Gastrocnemius medialis (tissue), 4 donors: ENCODE data around the gene CADPS. TPM values are rescaled to one million over a fixed set of nuclear protein-coding genes. Genes with fewer than 3 reads are reported as not detected.

Experiments
- ATAC-seq, 2 donors: fragments of 150-250 bp; one replicate each; pipeline ENCODE4 v1.9.1; 2016
- DNase-seq, 2 donors: peaks; one replicate each; pipeline ENCODE4 v3.0.0-alpha.2; 2019
- H3K27ac ChIP-seq, 4 donors: fragments of 200-600 bp; sonication (generic); 1 replicate in 1 of 4; 2 replicates in 3 of 4; pipeline ENCODE4 v1.5.1; 2016 to 2018; ENCODE audit warnings: mild to moderate bottlenecking in 2 of 4, moderate library complexity in 1 of 4
- H3K27me3 ChIP-seq, 3 donors: fragments of 200-600 bp; sonication (generic) in 2 of 3; 1 replicate in 1 of 3; 2 replicates in 2 of 3; pipeline versions ENCODE4 v1.5.1 to v1.6.0; 2016 to 2019; ENCODE audit warnings: mild to moderate bottlenecking in 1 of 3, moderate library complexity in 1 of 3
- H3K36me3 ChIP-seq, 2 donors: fragments of 200-600 bp; sonication (generic) in 1 of 2; one replicate each; pipeline ENCODE4 v1.5.1; 2017 to 2018
- H3K4me1 ChIP-seq, 2 donors: fragments of 200-600 bp; sonication (generic) in 1 of 2; one replicate each; pipeline ENCODE4 v1.5.1; 2016 to 2017; ENCODE audit warnings: mild to moderate bottlenecking in 2 of 2
- H3K4me3 ChIP-seq, 4 donors: fragments of 200-600 bp; sonication (generic) in 3 of 4; 1 replicate in 1 of 4; 2 replicates in 3 of 4; pipeline ENCODE4 v1.5.1; 2016 to 2019; ENCODE audit warnings: mild to moderate bottlenecking in 2 of 4
- H3K9me3 ChIP-seq, 3 donors: fragments of 200-600 bp; sonication (generic) in 2 of 3; 1 replicate in 1 of 3; 2 replicates in 2 of 3; pipeline ENCODE4 v1.5.1; 2016 to 2019
- CTCF ChIP-seq, 5 experiments: fragments of 450-650 bp in 3 of 5; fragments of 200-600 bp in 2 of 5; sonication (generic) in 2 of 5; IDR thresholded peaks in 4 of 5; conservative IDR thresholded peaks in 1 of 5; 1 replicate in 4 of 5; 2 replicates in 1 of 5; pipeline ENCODE4 v1.5.1; 2016 to 2019; ENCODE audit warnings: antibody characterized with exemption in 5 of 5, mild to moderate bottlenecking in 3 of 5, moderate library complexity in 3 of 5
- POLR2A ChIP-seq, 2 donors: fragments of 450-650 bp; IDR thresholded peaks; one replicate each; pipeline ENCODE4 v1.6.1; 2017; ENCODE audit warnings: antibody characterized with exemption in 2 of 2, mild to moderate bottlenecking in 2 of 2, moderate library complexity in 2 of 2
- in situ Hi-C, 4 donors: fragments of 200-750 bp; cut with MboI; loops; one replicate each; pipeline versions ENCODE4 v1.15.0 to v1.8.0; 2017; ENCODE audit warnings: low sequenced_read_pairs in 4 of 4
- intact Hi-C: fragments of 100-400 bp; cut with DNase I; formaldehyde crosslinking; loops from one replicate; pipeline ENCODE4 v1.15.1; 2023; ENCODE audit warnings: low total_unique reads
- total RNA-seq, 4 donors: library from RNA; depleted of rRNA; stranded (reverse); fragments of >200 nt; gene quantifications; one replicate each; pipeline versions ENCODE4 v1.1.0 to v1.2.3, GENCODE V29; 2016

The CADPS gene
- total RNA-seq, 4 donors from 2014 or later: 2.1 TPM; not detected in 3

- intact Hi-C loops (no loop called here), in situ Hi-C loops (no loop called here)
- Histone ChIP-seq H3K36me3 (no peaks in the 10 kb centered on the region), H3K27me3 (no peaks in the 10 kb centered on the region), H3K4me1 (no peaks in the 10 kb centered on the region), H3K9me3 (no peaks in the 10 kb centered on the region), H3K27ac (no peak overlapping the region), H3K4me3 (no peak overlapping the region)
- no peak for DNase-seq
- no peak for ATAC-seq
- TF ChIP-seq CTCF (IDR thresholded peaks at IDR 0.05 in 4 of 5, conservative IDR thresholded peaks at IDR 0.05 in 1 of 5): no peak
- TF ChIP-seq POLR2A (IDR thresholded peaks at IDR 0.05): no peak
Measured at GRCh38 chr3:62462104-62462762, 413.0 kb downstream of the CADPS start.

GRCh38 chr3:62454916-62455315 is 420.3 kb downstream of the CADPS start:
- no peak for ATAC-seq
- TF ChIP-seq POLR2A (IDR thresholded peaks at IDR 0.05) (no peak), CTCF (IDR thresholded peaks at IDR 0.05 in 4 of 5, conservative IDR thresholded peaks at IDR 0.05 in 1 of 5) (no peak)
- no peak overlapping the region for H3K27ac ChIP-seq
- in situ Hi-C loops (no loop called here), intact Hi-C loops (no loop called here)
- H3K4me1 ChIP-seq: no peaks in the 10 kb centered on the region
- no peak overlapping the region for H3K4me3 ChIP-seq
- H3K36me3 ChIP-seq: no peaks in the 10 kb centered on the region
- no peak for DNase-seq
- H3K27me3 ChIP-seq: no peaks in the 10 kb centered on the region
- H3K9me3 ChIP-seq: no peaks in the 10 kb centered on the region

- Histone ChIP-seq H3K27ac (no peak overlapping the region), H3K4me1 (no peaks in the 10 kb centered on the region), H3K27me3 (no peaks in the 10 kb centered on the region), H3K4me3 (no peak overlapping the region), H3K9me3 (no peaks in the 10 kb centered on the region), H3K36me3 (no peaks in the 10 kb centered on the region)
- DNase-seq (no peak), ATAC-seq (no peak)
- in situ Hi-C loops (no loop called here), intact Hi-C loops (no loop called here)
- TF ChIP-seq POLR2A (IDR thresholded peaks at IDR 0.05) (no peak), CTCF (IDR thresholded peaks at IDR 0.05 in 4 of 5, conservative IDR thresholded peaks at IDR 0.05 in 1 of 5) (no peak)
Measured at GRCh38 chr3:62453448-62453847, 421.8 kb downstream of the CADPS start.

- H3K9me3 ChIP-seq: no peaks in the 10 kb centered on the region
- H3K4me1 ChIP-seq: no peaks in the 10 kb centered on the region
- no peaks in the 10 kb centered on the region for H3K36me3 ChIP-seq
- ATAC-seq (no peak), DNase-seq (no peak)
- no peak overlapping the region for H3K27ac ChIP-seq
- no peak overlapping the region for H3K4me3 ChIP-seq
- H3K27me3 ChIP-seq: no peaks in the 10 kb centered on the region
- intact Hi-C loops: no loop called here
- no peak for TF ChIP-seq POLR2A (IDR thresholded peaks at IDR 0.05)
- TF ChIP-seq CTCF (IDR thresholded peaks at IDR 0.05 in 4 of 5, conservative IDR thresholded peaks at IDR 0.05 in 1 of 5): no peak
- in situ Hi-C loops: no loop called here
Measured at GRCh38 chr3:62451211-62451887, 423.9 kb downstream of the CADPS start.
